Measurements from ENCODE around the gene GLG1.
"Not testable (repeated sequence)": the region's sequence is repeated elsewhere in the genome, so short reads cannot be mapped to it uniquely, and the experiment has no call there.

GLG1 gene

DNA sequence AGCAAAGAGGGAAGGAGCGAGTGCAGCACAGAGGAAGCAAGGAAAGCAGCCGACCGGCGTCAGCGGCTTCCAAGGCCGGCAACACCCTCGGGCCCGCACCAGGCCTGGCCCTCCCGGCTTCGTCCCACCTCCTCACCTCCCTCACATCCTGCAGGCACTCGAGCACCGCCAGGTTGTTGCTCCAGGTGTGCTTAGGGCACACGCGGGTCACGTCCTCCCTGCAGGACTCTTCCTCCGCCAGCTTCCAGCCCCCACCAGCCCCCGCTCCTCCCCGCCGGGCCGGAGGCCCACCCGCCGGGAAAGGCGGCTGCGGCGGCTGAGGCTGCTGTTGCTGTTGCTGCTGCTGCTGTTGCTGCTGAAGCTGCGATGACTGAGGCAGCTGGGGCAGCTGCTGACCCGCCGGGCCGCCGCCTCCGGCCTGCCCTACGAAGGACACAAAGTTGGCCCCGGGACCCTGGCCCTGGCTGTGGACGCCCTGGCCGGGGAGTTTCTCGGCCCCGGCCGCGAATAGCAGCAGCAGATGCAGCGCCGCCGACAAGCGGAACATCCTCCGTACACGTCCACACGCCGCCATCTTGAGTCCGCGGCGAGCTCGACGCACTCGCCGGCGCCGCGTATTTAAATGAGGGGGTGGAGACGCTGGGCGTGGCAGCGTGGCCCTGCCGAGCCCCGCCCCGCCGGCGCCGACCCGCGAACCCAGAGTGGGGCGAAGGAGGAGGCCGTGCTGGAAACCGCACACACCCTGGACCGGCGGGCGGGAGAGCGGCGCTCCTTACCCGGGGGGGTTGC is at the start of gene GLG1:
TSS of gene GLG1 (minus strand) at position 594 of the 789 bp plus-strand sequence. CDS start at position 574, 20 bp downstream.
- peak; percentile 87 to 94 for DNase-seq

DNA sequence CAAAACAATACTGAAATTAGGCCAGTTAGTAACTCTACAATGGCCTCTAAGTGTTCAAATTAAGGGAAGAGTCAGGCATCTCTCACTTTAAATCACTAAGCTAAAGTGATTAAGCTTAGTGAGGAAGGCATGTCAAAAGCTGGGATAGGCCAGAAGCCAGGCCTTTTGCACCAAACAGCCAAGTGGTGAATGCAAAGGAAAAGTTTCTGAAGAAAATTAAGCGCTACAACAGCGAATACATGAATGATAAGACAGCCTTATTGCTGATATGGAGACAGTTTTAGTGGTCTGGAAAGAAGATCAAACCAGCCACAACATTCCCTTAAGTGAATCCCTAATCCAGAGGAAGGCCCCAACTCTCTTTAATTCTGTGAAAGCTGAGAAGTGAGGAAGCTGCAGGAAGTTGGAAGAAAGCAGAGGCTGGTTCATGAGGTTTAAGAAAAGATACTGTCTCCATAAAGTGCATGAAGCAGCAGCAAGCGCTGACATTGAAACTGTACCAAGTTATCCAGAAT is 47.7 kb upstream of the GLG1 start:
- DNase-seq, result no peak

DNA sequence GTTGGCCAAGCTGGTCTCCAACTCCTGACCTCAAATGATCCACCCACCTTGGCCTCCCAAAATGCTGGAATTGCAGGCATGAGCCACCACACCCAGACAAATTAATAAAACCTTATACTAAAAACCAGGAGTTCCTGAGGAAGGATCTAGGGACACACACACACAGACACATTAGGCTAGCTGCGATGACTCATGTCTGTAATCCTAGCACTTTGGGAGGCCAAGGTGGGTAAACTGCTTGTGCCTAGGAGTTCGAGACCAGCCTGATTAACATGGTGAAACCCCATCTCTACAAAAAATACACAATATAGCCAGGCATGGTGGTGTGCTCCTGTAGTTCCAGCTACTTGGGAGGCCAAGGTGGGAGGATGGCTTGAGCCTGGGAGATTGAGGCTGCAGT is 46.0 kb upstream of the GLG1 start:
- DNase-seq, result not testable (repeated sequence)

DNA sequence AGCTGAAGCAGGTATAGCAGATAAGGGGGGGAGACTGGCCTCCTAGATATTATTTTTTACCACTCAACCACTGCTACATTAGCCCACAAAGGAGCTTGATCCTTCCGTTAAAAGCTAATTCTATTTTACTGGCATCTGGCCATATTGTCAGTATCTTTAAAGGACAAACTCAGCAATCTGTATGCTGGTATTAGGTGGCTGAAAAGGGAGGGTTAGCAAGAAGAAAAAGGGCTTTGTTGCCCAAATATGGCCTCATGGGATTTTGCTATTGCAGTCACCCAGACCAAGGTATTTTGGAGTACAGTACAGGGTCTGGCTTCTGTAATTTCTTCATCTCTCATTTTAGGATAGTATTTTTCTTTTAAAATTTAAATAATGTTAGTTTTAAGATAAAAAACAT is 45.3 kb upstream of the GLG1 start:
- DNase-seq, result no peak

DNA sequence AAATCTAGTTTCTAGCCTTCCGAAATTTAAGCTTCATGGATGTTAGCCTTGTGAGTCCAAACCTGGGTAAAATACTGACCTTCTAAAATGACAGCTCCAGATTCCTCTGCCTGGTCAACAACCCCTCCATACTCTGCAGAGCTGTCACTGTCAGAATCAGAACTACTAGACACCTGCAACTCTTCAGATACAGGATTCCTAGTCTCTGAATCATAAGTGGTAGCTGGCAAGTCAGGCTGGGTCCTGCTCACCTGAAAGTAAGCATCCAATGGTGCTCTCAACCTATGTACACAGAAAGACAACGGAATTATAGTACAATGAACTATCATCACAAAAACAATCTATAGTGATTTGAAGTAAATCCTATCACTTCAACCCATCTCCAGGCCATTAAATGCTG is 44.9 kb upstream of the GLG1 start:
- DNase-seq, result no peak

DNA sequence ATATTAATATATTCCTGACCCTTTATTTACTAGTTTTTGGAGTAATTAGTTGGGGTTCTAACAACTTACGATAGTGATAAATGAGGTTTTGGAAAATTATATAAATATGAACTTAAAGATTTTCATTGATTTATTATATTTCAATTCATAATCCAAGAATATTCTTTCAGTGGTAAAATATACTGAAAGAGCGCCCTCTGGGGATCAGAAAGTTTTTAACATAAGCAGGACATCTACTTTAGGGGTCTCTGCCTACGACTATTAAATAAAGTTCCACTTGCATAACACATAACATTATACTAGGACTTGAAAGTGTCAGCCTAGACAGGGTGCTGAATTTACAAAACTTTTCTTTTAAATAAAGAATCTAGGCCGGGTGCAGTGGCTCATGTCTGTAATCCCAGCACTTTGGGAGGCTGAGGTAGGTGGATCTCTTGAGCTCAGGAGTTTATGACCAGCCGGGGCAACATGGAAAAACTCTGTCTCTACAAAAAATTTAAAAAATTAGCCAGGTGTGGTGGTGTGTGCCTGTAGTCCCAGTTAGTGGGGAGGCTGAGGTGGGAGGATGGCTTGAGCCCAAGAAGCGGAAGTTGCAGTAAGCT is 44.2 kb upstream of the GLG1 start:
- DNase-seq, result peak in 1 of 2 donors; percentile 35

DNA sequence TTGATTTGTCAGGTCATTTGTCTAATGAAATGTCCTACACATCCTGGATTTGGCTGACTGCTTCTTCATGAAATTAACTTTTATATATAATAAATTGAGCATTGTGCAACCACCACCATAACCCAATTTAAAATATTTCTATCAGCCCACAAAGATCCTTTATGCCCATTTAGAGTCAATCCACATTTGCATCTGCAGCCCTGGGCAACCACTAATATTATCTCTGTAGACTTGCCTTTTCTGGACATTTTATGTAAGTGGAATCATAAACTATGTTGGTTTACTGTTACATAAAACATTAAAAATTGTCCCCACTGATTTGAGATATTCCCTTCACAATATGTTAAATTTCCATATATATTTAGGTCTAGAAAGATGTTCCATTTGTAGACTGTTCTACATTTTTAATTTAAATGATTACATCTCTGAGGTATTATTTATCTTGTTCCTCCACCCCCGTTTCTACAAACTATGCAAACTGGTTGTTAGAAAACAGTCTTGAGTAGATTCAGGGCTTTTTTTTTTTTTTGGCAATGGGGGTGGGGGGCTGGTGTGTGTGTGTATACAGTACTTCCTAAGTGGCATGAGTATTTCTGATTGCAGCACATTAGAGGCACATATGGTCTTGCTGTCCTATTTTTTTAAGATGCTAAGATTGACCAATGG is 43.1 kb upstream of the GLG1 start:
- no peak for DNase-seq

DNA sequence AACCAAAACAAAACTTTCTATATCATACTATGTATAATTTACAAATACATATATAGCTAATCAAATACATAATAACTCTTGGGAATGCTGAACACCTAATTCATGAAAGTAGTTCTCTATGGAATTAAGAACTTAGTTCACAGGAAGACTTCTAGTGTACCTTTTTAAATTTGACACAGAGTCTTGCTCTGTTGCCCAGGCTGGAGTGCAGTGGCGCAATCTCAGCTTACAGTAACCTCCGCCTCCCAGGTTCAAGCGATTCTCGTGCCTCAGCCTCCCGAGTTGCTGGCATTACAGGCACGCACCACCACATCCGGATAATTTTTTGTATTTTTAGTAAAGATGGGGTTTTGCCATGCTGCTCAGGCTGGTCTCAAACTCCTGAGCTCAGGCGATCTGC is 35.1 kb upstream of the GLG1 start:
- no peak for DNase-seq

DNA sequence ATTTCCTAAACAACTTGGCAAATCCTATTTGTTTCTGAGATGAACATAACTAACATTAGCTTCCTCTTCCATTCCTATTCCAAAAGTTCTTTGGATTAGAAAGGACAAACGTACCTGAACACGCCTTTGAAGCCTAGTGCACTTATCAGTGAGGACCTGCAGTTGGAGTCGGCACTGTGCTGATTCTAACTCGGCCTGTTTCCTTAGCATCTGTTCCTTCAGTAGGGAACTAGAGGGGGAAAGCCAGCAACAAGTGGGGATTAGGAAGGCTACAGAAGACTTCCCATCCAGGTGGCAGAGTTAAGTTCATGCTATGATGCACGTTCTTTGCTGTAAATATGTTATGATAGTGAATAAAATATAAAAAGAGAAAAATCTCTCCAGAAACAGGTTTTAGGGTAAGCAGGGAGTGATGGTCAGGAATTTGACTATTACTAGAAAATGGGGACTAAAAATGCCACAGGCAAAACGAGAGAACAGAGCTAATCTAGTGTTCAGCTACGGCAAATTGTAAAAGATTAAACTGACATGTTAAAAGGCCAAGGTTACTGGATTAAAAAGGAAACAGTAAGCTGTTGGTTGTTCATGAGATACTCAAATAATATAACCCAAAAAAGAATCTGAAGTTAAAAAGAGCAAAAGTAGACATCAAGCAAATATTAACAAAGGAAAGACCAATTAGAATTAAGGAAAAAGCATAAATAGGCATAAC is 31.0 kb upstream of the GLG1 start:
- DNase-seq, result no peak

DNA sequence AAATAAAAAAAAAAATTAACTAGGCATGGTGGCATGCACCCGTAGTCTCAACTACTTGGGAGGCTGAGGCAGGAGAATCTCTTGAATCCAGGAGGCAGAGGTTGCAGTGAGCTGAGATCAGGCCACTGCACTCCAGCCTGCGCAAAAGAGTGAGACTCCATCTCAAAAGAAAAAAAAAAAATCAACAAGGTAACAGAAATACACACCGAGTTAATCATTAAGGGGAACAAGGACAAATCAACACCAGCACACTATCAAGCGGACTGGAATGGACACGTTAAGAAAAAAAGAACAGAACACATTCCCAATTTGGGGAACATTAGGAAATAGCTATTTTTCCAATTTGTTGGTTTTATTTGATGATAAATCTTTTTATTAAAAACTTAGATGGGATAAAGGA is 28.4 kb upstream of the GLG1 start:
- no peak for DNase-seq

DNA sequence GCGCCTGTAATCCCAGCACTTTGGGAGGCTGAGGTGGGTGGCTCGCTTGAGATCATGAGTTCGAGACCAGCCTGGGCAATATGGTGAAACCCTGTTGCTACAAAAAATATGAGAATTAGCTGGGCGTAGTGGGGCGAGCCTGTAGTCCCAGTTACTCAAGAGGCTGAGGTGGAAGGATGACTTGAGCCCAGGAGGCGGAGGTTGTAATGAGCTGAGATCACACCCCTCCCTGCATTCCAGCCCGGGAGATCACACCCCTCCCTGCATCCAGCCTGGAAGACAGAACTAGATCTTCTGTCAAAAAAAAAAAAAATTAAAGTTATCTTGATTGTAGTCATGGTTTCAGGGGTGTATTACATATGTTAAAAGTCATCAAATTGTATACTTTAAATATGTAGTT is 26.8 kb upstream of the GLG1 start:
- DNase-seq, result no peak

DNA sequence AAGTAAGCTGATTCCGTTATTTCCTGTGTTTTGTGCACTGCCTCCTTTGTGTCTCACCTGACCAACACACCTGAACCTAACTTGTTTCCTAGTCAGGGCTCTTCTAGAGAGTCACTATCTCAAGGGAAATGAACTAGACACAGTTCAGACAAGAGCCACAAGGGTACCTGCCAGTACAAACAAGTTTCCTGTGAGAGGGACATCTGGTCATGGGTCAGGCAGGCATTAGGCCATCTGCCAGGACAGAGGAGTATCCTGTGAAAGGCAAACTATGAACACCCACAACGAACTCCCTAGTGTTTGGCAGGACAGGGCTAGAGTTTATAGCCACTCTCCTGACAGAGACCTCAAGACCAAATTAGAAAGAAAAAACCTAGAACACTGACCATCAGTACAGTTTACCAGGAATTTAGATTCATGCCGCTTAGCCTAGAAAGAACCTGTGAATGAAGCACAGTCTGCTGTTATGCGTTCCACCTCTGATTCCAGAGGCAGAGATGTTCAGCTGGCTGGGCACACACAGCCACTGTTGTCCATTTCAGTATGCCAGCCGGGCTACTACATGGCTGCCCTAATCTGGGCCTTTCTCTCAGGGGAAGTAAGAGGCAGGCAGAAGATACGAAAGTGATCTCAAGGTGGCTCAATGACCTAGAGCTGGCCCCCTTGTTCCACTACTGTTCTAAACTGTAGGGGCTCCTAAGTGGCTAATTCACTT is 20.7 kb upstream of the GLG1 start:
- DNase-seq, result no peak

DNA sequence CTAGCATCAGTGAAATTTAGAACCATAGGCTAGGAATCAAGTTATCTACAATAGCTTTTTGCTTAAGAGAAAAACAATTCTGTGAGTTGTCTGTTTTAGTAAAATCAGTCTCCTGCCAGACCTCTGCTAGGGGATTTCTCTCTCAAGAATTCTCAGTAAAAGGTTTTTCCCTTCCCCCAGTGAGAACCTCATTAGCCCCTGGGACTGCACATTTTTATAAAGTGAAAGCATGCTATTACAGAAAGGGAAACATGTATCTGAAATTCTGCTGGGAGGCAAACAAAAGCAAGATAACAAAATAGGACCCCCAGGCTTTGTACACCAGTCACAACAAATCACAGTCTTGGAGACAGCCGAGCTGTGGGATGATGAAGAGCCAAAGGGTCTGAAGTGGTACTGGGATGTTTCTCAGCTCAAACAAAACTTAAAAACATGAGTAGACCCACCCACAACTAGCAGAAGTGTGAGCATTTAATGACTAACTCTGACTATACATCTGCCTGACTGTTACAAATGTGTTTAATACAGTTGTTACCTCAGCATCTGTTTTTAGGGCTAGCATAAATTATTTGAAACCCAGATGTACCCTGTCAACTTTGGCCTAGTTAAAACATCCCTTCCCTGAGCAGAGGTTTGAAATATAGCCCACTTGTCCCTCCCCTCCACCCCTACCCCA is 20.0 kb upstream of the GLG1 start:
- DNase-seq, result no peak

DNA sequence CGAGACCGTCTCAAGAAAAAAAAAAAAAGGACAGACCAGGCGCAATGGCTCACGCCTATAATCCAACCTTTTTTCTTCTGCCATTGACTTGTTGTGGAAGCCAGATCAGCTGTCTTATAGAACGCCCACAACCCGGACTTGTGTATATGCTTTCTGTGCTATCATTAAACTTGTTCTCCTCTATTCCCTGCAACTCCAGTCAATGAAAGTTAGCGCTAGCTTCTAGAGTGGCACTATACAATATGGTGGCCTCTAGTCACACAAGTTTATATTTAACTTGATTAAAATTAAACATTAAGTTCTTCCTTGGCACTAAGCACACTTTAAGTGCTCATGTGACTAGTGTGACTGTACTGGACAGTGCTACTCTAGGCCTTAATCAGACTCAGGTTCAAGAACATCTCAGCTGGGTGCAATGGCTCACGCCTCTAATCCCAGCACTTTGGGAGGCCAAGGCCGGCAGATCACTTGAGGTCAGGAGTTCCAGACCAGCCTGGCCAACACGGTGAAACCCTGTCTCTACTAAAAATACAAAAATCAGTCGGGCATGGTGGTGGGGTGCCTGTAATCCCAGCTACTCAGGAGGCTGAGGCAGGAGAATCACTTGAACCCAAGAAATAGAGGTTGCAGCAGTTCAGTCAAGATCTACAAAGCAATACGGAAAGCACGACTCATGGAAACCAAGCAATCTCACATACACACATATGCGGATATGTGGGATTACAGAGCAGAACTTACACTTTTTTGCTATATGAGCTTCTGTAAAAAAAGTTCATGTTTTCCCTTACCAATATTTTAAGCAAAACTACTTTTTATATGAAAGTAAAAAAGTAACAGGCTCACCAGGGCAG is 18.8 kb upstream of the GLG1 start:
- no peak for DNase-seq

DNA sequence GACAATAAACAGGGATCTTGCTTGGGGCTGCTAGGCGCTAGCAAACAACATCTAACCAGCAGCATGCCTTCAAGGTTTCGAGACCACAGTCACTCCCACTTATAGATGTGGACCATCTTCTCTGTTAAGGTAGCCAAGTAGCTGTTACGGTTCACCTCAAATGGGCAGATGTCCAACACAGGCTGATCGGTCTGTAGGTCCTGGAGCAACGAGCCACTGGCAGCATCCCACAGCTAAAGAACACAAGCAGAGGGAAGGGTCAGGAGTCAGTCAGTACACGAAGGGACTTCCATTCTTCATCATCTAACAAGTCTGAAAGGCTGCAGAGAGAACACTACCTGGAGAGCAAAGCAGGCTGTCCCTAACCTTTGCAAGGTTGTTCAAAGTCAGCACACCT is 16.9 kb upstream of the GLG1 start:
- DNase-seq, result no peak

DNA sequence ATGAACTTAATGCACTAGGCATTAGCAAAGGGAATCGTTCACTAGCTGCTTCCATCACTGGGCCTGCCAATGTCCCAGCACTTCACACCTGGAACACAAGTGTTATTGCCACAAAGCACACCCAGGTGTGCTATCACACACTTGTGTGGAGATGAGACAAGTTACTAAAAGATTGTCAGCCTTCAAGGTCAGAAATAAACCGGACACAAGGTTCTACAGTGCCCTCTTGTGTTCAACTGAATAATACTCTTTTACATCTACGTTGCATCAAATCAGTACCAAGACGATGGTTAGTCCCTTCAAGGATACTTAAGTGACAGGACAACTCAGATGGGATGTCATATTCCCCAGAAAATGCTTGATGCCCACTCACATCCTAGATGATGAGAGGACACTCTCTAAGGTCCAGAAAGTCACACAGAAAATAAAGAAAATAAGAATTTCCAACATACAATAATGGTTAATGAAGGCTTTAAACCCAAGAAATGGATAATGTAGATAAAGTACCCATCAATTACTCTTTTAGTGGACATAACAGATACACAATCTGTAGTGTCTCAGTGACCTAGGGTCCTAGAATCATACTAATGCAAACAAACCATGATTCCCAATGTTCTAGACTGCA is 16.4 kb upstream of the GLG1 start:
- DNase-seq, result peak in 1 of 2 donors; percentile 76

DNA sequence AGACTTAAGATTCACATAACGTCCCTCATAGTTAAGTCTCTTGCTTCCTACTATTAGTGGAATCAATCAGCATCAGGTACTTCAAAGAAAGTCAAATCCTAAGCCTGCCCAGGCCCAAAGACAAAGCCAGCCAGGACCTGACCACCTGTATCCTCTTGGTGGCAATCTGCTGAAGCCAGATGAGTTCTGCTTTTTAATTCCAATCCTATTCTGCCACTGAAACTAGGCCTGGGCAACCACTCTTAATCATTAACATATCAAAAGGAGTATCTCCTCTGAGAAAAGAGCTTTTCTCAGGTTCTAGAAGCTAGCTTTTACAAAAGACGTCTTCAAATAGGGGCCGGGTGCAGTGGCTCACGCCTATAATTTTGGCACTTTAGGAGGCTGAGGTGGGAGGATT is 15.1 kb upstream of the GLG1 start:
- no peak for DNase-seq

DNA sequence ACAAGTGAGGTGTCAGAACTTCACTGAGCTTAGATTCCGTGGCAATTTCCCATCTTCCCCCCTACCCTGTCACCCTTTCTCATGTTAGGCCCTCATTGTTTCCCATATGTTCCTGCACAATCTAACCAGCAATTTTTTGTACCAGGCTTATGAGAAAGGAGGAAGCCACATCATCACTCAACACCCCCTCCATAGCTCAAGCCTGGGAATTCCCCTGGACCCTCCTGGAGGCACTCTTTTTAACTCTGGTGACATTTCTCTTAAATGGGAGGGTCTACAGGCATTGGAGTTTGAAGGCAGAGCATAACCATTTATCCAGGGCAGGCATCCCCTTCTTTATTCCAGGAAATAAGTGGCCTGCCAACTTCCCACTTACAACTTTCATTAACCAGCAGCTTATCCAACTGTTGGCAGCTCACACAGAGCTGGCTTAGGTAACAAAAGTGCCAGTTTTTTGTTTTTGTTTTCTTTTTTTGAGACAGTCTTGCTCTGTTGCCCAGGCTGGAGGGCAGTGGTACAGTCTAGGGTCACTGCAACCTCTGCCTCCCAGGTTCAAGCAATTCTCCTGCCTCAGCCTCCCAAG is 10.4 kb upstream of the GLG1 start:
- no peak for DNase-seq

DNA sequence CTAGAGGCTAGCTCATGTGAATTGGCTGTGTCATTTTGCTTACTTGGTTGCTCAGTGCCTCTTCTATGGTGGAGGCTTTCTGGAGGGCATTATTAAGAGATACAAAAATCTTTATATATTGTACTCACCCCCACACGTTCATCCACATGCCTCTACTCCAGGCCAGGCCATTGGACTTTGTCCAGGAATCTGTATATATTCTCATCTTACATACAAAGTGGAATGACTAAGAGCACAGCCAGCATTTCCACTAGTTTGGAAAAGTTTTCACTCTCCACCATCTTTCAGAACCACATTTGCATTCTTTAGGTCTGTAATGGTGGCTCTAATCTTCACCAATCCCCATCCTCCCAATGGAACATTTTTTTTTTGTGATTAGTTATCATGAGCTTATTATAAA is 4.8 kb upstream of the GLG1 start:
- no peak for DNase-seq

DNA sequence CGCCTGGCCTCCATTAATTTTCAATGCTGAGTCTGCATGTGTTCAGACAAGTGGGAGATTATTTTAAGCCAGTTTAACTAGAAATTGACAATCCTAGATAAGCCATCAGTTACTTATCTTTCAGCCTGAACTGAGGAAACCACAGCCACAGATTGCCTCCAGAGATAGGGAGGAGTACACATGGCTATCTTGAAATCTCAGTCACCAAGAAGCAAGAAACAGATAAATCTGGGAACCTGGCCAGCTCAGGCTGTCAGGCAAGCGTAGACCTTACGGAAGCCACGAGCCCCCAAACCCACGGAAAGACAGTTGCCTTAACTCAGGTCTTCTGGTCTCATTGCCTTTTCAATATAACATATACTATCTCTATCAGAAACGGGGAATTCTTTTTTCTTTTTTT is 2.0 kb upstream of the GLG1 start:
- DNase-seq, result no peak

Measured in inflammatory macrophage treated with lipopolysaccharide for 1 hour (primary cell).